GM19239 (cell line): Measurements from ENCODE around the gene NAALADL2.

Source experiments
- DNase-seq: peaks from one replicate; pipeline ENCODE4 v3.0.0; 2011; ENCODE audit warnings: low spot score; ENCODE audit not compliant: insufficient read length
- FAIRE-seq: peaks from 2 replicates; lab custom pipeline; 2011; peaks lifted over from hg19 to GRCh38; lab: Jason Lieb, UNC

Gene NAALADL2

DNA sequence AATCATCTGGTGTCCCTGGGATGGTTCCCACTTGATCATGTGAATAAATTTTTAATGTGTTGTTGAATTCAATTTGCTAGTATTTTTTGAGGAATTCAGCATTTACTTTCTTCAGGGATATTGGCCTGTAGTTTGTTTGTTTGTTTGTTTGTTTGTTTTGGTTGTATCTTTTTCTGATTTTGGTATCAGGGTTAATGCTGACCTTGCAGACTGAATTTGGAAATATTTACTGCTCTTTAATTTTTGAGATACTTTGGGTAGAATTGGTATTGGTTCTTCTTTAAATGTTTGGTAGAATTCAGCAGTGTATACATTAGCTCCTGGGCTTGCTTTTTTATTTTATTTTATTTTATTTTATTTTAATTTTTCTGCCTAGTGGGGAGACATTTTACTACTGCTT, 803.7 kb downstream of the NAALADL2 start:
- no peak for DNase-seq
- no peak for FAIRE-seq

DNA sequence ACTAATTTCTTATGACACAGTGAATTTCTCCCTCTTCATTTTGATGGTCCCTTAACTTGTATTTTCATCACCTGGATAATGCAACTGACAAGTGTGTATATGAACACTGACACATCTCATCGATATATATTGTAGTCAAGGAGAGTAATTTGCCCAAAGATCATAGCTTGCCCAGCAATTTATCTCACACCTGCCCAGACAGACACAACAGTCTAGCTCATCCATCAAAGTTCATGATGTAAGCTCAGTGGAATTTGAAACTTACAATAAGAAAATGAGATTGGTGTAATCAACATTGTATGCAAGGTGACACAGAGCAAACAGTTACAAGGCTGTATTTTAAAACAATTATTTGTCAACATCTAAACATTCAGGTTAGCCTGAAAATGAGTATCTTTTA, 805.8 kb downstream of the NAALADL2 start:
- no peak for FAIRE-seq
- no peak for DNase-seq

DNA sequence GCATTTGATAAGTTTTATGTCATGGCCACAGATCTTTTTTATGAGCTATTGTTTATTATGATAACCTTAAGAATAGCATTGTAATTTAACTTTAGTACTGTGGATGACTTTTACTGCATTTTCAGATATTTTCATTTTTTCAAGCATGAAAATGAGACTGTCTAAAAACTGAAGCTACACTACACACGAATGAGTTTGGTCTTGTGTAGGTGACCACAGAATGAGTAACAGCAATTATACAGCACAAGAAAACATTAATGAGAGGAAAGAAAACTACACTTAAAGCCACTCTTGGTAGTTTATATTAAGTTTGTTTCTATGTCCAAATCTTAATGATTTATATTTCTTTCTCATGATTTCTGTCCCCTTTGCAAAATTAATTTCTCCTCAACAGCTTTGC, 809.2 kb downstream of the NAALADL2 start:
- FAIRE-seq (no peak), DNase-seq (no peak)

DNA sequence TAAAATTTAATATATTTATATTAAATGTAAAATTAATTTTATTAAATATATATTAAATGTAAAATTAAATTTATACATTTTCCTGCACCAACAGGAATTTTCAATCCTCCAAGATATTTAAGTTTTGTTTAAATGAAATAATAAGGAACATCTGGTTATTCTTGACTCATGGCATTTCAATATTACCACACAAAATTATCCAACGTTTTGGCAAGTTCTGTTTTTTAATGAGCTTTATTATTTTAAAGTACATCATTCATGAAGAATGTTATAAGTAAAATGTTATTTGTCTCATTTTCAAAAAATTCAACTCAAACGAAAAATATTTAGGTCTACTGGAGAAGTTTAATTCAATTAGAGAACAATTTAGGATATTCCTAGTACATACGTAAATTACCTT, 811.4 kb downstream of the NAALADL2 start:
- FAIRE-seq (no peak), DNase-seq (no peak)

DNA sequence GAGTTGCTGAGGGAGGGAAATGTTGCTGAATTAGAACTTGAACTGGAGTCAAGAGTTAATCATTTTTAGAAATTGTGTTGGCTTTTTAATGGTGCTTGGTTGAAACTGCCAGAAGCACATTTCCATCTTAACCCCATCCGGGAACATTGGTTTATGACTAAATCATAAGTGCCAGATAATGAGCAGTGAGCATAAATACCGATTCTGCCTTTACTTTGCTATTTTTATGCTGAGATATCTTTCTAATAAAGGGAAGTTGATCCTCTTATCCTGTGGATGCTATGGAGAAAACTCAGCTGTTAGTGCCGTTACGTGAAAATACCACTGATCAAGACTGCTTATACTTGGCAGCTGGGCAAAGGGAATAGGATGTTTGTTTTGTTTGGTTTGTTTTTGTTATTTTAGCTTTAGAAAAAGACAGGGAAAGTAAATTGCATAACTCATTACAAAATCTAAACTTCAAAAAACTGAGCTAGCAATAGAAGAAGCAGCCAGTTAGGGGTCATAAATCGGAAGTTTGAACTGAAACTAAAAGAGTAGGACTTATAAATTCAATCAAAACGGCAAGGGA, 813.1 kb downstream of the NAALADL2 start:
- FAIRE-seq (no peak), DNase-seq (no peak)

DNA sequence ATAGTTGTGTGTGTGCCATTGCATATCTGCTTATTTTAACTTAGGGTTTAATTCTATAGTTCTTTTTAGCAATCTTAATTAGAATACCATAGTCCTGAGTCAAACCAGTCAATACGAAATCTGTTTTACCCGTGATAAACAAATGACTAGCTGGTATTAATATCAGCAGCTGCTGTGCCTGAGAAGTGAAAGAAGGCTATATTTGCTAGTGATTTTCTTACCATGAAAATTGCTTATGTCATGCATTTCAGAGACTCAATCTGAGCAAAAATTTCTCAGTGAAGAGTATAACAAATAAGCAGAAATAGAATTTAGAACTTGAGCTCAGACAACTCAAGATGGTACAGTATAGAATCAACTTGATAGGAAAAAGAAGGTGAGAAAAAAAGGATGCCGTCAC, 820.4 kb downstream of the NAALADL2 start:
- no peak for FAIRE-seq
- no peak for DNase-seq

DNA sequence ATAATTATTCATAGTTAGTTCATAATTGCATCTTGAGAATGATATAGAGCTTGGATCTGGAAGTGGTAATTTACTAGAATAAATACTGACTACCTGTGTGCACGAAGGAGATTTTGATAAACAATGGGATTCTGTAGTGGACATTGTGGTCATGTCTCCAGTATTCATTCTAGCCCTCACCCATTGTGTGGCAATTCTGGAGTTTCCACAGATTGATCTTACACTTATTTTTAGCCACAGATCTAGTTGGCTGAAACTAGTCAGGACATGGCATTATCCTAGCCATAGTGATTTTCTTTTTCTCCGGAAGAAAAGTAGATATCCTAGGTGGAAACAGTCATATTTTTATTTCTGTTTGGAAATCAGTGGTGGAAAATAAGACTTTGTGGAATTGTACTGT, 833.1 kb downstream of the NAALADL2 start:
- no peak for DNase-seq
- no peak for FAIRE-seq

DNA sequence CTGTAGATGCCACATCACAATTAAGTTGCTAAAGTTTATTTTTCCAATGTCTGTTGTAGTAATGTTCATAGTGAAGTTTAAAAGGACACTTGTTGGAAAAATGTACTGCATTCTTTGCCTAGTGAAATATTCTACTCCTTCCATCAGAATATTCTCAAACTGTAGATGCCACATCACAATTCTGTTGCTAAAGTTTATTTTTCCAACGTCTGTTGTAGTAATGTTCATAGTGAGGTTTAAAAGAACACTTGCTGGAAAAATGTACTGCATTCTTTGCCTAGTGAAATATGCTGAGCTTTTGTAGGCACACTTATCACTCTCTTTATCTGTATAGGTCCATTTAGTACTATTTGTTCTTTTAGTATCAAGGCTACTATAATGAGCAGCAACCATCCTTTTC, 836.1 kb downstream of the NAALADL2 start:
- FAIRE-seq (no peak), DNase-seq (no peak)

DNA sequence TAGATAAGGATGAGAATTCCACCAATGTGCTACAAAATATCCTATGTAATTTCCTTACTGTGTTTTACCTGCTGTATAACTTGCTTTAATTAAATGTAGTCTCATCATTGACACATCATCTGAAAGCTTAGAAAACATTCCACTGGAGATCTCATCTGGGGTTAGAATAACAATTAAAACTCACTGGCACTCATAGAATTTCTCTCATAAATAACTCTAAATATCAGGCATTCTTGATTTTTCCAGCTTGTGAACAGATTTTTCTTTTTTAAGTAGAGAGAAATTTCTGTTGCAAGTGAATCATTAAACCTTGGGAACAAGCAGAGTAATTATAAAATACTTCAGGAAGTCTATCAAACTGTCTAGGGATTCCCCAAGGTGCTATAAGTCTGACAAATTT, 843.8 kb downstream of the NAALADL2 start:
- DNase-seq (no peak), FAIRE-seq (no peak)

DNA sequence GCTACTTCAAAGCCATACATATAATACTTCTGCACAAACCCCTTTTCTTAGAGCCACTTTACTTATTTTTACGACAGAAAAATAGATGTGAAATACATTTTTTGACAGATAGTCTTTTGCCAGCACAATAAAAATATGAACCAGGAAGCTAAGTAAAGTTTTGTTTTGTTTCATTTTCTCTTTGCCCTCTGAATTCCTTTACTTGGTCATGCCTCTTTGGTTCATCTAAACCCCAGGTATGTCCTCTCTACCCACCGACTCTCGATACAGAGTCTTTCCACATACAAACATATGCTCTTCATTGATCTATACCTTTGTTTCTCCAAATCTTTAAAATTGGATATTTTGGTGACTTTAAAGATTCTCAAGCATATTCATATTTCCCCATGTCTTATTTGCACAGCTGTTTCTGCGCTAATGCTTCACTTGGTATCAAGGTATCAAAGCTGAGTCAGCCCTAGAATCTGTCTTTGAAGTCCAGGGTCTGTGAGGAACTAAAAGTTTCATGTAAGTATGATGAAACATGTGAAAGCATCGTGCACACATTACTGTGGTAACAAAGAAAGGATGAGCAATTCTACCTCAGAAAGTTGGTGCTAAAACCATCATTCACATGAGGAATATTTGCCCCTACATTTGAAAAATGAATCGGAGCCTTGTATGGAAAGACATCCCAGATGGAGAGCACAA, 845.4 kb downstream of the NAALADL2 start:
- no peak for FAIRE-seq
- DNase-seq = no peak

DNA sequence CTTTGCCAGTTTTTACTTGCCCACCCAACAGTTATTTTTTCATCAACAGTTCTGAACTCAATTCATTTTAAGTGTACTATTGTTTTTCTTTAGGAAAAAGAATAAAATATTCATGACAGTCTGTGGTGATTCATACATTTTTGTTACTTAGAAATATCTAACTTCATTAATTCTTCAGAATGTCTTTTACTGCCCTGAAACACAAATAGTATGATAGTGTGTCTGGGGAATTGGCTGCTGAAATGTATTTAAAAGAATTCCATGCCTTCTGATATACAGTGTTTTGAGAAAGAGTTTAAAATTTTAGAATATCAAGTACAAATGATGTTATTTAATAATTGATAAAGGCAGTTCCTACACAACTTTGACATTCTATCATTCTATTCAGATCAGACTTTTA, 854.1 kb downstream of the NAALADL2 start:
- FAIRE-seq (no peak), DNase-seq (no peak)

DNA sequence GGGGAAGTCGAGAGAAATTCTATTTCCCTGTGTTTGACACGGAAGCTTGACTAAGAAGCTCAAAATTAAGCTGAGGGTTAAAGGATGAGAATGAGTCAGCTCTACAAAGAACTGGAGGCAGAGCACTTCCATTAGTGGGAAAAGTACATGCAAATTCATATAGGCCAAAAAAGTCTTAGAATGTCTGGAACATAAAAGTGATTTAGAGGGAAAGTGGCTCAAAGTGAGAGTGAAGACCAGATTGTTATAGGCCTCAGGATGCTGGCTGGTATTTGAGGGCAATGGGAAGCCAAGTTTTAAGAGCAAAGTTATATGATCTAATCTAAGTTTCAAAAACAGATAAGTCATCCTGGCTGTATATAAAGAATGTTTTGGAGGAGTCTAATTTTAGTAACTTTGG, 857.3 kb downstream of the NAALADL2 start:
- no peak for FAIRE-seq
- no peak for DNase-seq

DNA sequence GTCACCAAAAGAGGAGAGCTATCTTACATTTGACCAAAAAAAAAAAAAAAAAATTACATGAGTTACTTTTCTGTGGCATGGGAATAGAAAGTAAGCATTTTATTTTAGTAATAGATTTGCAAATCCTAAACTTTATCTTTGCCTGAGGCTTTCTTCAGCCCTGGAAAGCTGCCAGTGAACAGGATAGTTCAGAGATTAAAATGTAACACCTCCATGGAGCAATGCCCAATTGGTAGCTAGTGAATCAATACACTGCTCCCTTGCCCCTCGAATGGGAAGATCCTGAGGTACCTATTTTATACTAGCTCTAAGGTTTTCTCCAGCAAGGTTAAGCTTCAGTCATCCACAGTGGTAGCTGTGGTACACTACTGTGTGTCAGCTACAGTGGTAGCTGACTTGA, 867.1 kb downstream of the NAALADL2 start:
- no peak for DNase-seq
- no peak for FAIRE-seq

DNA sequence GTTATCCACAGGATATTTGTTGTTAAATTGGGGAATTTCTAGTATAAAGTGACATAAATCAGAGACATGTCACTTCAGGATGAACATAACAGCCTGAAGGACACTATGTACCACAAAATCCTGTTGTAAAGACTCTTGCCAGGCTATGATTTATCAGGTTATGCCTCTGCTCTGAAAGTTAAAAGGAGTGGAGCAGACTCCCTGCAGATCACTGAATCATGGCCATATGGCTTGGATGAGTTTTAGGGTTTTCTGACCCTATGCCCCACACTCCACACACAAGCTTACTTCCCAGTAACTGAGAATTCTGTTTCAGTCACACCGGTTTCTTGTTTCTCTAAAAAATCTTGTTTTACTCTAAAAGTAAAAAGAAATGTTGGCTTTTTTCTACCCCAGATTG, 869.4 kb downstream of the NAALADL2 start:
- FAIRE-seq = no peak
- DNase-seq = no peak

DNA sequence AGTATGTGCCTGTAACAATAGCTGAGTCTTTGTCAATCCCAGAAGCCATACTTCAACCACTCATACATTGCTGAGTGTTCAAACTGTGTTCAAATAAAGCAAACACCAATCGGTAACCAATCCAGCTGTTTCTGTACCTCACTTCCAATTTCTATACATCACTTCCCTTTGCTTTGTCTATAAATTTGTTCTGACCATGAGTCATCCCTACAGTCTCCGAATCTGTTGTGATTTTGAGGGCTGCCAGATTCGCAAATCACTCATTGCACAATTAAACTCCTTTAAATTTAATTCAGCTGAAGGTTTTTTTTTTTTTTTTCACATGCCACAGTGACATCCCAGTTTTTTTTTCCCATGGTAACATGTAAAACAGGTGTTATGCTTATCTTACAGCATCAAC, 870.3 kb downstream of the NAALADL2 start:
- DNase-seq (no peak), FAIRE-seq (no peak)

DNA sequence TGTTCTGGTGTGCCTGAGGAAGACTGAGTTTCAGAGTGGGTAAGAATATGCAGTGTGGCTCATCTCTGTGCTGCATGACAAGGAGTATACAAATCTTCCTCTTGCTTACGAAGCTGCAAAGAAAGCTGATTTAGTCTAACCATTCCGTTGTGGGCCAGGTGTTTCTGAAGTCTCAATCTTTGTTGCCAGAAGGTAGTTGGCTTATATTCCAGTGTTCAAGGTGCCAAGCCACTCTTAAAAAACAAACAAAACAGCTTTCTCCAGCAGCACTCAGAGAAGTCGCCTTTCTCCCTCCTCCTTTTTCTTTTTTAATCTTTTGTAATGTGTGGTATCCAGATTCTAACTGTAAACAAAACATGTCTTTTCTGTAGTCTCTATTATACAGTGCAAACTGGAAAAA, 872.4 kb downstream of the NAALADL2 start:
- FAIRE-seq (no peak), DNase-seq (no peak)

DNA sequence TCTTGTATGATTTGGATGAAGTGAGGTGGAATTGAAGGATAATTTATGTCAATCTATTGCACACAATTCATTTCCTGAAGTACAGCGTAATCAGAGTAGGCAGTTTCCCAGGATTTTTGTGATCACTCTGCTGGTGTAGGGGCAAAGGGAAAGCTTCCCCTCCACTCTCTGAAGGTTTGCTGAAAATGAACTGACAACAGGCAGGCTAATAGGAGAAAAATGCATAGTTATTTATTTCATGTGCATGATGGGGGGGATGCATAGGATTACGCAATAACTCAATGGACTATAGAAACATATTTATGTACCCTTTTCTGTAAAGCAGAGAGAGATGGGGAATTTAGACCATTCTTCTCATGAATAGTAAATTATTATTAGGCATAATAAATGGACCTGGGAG, 872.9 kb downstream of the NAALADL2 start:
- FAIRE-seq = no peak

DNA sequence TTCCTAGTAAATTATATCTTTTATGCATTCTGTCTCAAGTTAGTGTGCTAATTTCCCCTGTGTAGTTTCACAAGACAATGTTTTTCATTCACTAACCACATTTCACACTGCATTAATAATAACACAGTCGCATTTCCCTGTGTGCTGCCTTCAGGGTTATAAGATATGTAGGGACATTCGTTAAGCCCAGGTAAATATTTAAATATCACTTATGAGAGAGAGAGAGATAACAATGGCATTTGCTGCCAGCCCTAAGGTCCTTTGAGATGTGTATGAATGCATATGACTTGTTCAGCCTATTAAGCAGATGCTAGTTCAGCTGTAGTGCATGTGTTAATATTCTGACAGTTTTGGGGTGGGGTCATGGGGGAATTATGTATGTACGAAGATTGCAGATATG, 876.7 kb downstream of the NAALADL2 start:
- DNase-seq = no peak
- no peak for FAIRE-seq

More for the DNA sequence above, 872.9 kb downstream of the NAALADL2 start:
- no peak for DNase-seq

DNA sequence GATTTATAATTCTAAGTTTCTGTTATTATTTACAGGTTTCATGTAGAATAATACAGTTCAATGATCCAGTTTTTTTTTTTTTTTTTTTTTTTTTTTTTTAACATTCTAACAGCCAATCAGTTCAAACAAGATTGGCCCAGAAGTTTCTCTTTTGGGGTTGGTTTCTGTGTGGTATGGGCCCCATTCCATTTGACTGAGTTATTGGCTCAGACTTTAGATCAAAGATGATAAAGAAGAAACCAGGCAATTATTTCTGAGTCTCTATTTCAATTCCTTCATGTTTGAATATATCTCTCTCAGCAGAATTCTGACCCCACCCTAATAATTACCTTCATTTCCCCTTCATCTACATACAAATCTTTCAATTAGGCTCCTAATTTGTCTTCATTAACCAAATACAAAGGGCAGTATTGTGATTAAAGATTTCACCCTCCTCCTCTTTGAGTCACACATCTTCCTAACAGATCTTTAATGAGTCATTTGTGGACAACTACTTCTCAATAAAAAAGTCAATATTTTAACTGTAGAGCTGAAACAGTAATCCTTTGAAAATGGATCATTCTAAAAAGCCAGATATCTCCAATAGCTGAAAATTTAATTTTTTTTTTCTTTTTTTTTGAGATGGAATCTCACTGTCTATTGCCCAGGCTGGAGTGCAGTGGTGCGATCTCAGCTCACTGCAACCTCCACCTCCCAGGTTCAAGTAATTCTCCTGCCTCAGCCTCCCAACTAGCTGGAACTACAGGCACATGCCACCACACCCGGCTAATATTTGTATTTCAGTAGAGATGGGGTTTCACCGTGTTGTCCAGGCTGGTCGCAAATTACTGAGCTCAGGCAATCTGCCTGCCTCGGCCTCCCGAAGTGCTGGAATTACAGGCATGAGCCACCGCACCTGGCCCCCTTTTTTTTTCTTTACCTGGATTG, 878.8 kb downstream of the NAALADL2 start:
- DNase-seq (no peak), FAIRE-seq (no peak)

DNA sequence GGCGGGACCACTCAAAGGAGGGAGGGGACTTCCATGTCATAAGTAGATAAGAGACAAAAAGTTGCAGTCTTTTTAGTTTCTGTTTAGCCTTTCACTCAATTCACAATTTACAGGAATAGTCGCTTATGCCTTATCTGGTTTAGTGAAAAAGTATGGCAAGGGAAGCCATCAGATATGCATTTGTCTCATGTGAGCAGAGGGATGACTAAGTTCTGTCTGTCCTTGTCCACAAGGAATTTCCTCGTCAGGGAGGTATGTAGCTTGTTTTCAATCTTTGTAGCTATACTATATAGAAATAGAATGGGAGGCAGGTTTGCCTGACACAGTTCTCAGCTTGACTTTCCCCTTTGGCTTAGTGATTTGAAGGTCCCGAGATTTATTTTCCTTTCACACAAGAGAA, 882.8 kb downstream of the NAALADL2 start:
- no peak for FAIRE-seq

DNA sequence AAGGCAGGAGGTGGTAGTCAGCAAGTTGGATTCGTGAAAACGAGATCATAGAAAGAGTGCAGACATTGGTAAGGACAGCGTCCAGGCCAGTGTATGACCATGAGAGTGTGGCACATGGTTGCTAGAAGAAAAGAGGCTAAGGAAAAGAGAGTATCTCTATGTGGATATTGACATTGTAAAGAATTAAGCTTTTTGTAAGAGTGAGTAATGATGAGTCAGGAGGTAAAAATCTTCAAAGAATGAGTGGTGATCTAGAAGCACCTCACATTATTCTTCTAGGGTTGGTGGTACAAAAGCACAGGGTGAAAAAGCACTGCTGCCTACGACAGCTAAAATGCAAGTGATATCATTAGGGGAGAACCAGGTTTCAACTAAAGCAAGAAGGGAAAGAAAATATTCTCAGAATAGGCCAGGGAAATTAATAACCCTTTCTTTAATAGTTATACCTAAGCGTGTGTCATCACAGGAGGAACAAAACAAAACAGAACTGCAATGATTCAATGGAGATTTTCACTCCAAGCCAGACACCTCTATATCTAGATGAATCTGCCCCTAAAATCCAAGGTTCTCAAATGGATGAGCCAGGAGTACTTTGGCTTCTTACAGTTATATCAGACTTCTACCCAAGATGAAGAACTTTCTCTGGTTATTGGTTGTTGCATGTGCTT, 884.7 kb downstream of the NAALADL2 start:
- FAIRE-seq (no peak), DNase-seq (no peak)

More for the DNA sequence above, 882.8 kb downstream of the NAALADL2 start:
- DNase-seq = no peak
